LNCaP clone FGC (cell line): ENCODE data around the gene BEND7.
"Not testable (repeated sequence)": the region's sequence is repeated elsewhere in the genome, so short reads cannot be mapped to it uniquely, and the experiment has no call there.

Source experiments
- DNase-seq: peaks from one replicate; pipeline ENCODE4 v3.0.0-alpha.2; 2011; ENCODE audit warnings: low read depth
- H3K4me3 ChIP-seq: 2 replicates; pipeline ENCODE4 v1.5.1; 2011; ENCODE audit warnings: mild to moderate bottlenecking, low read depth, low read length, control low read depth
- CTCF ChIP-seq: IDR thresholded peaks from 2 replicates; pipeline ENCODE4 v1.5.1; 2012; ENCODE audit warnings: mild to moderate bottlenecking; ENCODE audit not compliant: control insufficient read depth, insufficient read depth; ENCODE audit errors: extremely low read depth

BEND7 gene

GRCh38 chr10:13448216-13448615 lies 80.6 kb downstream of the BEND7 start:
- no peak overlapping the region for H3K4me3 ChIP-seq
- DNase-seq: no peak
- TF ChIP-seq CTCF: no peak

- H3K4me3 ChIP-seq: no peak overlapping the region
- no peak for DNase-seq
- TF ChIP-seq CTCF: no peak
These were observed 83.0 kb downstream of the BEND7 start for GRCh38 chr10:13445656-13446400.

GRCh38 chr10:13441476-13441875 lies 87.3 kb downstream of the BEND7 start:
- no peak for TF ChIP-seq CTCF
- no peak for DNase-seq
- H3K4me3 ChIP-seq: no peak overlapping the region

- DNase-seq: no peak
- peak; percentile 81 for TF ChIP-seq CTCF
- H3K4me3 ChIP-seq: peak overlapping the region; percentile 51
These were observed 88.4 kb downstream of the BEND7 start for GRCh38 chr10:13440185-13441061.

GRCh38 chr10:13439313-13440184 lies 89.3 kb downstream of the BEND7 start:
- no peak overlapping the region for H3K4me3 ChIP-seq
- TF ChIP-seq CTCF: no peak
- DNase-seq: no peak

GRCh38 chr10:13437026-13437555 lies 91.7 kb downstream of the BEND7 start:
- no peak for DNase-seq
- no peak overlapping the region for H3K4me3 ChIP-seq
- TF ChIP-seq CTCF: no peak

GRCh38 chr10:13427943-13428342 lies 100.9 kb downstream of the BEND7 start:
- DNase-seq, H3K4me3 ChIP-seq: not testable (repeated sequence)
